Vagina (tissue), 2 donors: ENCODE data around the gene STIM1.

Source experiments
- CTCF ChIP-seq, 3 experiments: fragments of 450-650 bp in 2 of 3; fragments of 200-600 bp in 1 of 3; sonication (generic) in 1 of 3; IDR thresholded peaks; one replicate each; pipeline ENCODE4 v1.5.1; 2017 to 2019; ENCODE audit warnings: antibody characterized with exemption in 3 of 3, mild to moderate bottlenecking in 2 of 3, moderate library complexity in 2 of 3
- POLR2AphosphoS5 ChIP-seq, 2 donors: sonication (generic); formaldehyde crosslinking; IDR thresholded peaks; one replicate each; pipeline ENCODE4 v1.9.0; 2017; ENCODE audit warnings: antibody characterized with exemption in 2 of 2, mild to moderate bottlenecking in 2 of 2, low read depth in 1 of 2; ENCODE audit not compliant: insufficient read depth in 1 of 2

- no peak for TF ChIP-seq CTCF (IDR thresholded peaks at IDR 0.05)
- TF ChIP-seq POLR2AphosphoS5 (IDR thresholded peaks at IDR 0.05; ENCODE audit: insufficient read depth in 1 of 2, low read depth in 1 of 2) = no peak
Observed at GRCh38 chr11:3892156-3892555, 36.7 kb downstream of the STIM1 start.
